ENCODE measurements around the gene LTBR. TPM values are rescaled to one million over a fixed set of nuclear protein-coding genes. Genes with fewer than 3 reads are reported as not detected.

LTBR gene
- polyA plus RNA-seq, 2 of the 4 experiments (the other 2 are of a cell fraction), result 57.3 to 110 TPM

DNA sequence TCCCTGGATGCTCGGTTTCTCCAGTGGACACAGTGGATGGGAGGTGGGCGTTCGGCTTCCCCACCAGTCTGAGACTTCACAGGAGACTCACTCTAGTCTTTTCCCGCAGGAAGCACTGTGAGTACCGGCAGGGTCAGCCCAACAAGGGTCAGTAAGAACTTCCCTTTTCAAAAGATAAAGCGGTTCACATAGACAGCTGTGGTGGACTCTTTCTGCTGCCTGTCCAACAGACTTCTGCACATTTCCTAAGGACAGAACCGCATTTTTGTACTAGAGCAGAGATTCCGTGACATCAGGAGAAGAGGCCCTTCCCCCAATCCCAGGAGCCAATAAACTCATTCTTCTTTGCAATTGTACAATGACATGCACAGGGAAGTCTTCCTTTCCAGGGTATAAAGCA lies 10.4 kb downstream of the LTBR start:
- TF ChIP-seq PHF8 (IDR thresholded peaks at IDR 0.05; ENCODE audit: borderline replicate concordance, low read depth) (no peak), POLR2A (IDR thresholded peaks at IDR 0.05; ENCODE audit: low read length) (no peak), FOXS1 (CRISPR knock-in tag; IDR thresholded peaks at IDR 0.05) (no peak), HOXB13 (CRISPR knock-in tag; IDR thresholded peaks at IDR 0.05; ENCODE audit: low read depth) (no peak), TFCP2L1 (CRISPR knock-in tag; IDR thresholded peaks at IDR 0.05) (no peak), ZFP36 (IDR thresholded peaks at IDR 0.05; ENCODE audit: borderline replicate concordance, partially characterized antibody) (no peak), RCOR1 (IDR thresholded peaks at IDR 0.05; ENCODE audit: low read depth, low read length) (no peak), HDAC2 (IDR thresholded peaks at IDR 0.05) (no peak), CHD4 (IDR thresholded peaks at IDR 0.05; ENCODE audit: borderline replicate concordance) (no peak), MYC (IDR thresholded peaks at IDR 0.05; ENCODE audit: borderline replicate concordance, low read length) (no peak), CHD2 (IDR thresholded peaks at IDR 0.05; ENCODE audit: low read length, partially characterized antibody) (no peak), KDM1A (IDR thresholded peaks at IDR 0.05; ENCODE audit: low read depth) (no peak), ZSCAN20 (CRISPR knock-in tag; IDR thresholded peaks at IDR 0.05) (no peak)
- TF ChIP-seq, protein P1, sequence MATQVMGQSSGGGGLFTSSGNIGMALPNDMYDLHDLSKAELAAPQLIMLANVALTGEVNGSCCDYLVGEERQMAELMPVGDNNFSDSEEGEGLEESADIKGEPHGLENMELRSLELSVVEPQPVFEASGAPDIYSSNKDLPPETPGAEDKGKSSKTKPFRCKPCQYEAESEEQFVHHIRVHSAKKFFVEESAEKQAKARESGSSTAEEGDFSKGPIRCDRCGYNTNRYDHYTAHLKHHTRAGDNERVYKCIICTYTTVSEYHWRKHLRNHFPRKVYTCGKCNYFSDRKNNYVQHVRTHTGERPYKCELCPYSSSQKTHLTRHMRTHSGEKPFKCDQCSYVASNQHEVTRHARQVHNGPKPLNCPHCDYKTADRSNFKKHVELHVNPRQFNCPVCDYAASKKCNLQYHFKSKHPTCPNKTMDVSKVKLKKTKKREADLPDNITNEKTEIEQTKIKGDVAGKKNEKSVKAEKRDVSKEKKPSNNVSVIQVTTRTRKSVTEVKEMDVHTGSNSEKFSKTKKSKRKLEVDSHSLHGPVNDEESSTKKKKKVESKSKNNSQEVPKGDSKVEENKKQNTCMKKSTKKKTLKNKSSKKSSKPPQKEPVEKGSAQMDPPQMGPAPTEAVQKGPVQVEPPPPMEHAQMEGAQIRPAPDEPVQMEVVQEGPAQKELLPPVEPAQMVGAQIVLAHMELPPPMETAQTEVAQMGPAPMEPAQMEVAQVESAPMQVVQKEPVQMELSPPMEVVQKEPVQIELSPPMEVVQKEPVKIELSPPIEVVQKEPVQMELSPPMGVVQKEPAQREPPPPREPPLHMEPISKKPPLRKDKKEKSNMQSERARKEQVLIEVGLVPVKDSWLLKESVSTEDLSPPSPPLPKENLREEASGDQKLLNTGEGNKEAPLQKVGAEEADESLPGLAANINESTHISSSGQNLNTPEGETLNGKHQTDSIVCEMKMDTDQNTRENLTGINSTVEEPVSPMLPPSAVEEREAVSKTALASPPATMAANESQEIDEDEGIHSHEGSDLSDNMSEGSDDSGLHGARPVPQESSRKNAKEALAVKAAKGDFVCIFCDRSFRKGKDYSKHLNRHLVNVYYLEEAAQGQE (IDR thresholded peaks at IDR 0.05), result no peak
- TF ChIP-seq, protein P2, sequence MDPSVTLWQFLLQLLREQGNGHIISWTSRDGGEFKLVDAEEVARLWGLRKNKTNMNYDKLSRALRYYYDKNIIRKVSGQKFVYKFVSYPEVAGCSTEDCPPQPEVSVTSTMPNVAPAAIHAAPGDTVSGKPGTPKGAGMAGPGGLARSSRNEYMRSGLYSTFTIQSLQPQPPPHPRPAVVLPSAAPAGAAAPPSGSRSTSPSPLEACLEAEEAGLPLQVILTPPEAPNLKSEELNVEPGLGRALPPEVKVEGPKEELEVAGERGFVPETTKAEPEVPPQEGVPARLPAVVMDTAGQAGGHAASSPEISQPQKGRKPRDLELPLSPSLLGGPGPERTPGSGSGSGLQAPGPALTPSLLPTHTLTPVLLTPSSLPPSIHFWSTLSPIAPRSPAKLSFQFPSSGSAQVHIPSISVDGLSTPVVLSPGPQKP (IDR thresholded peaks at IDR 0.05; ENCODE audit: low read depth, low read length), result no peak
- TF ChIP-seq, protein P3, sequence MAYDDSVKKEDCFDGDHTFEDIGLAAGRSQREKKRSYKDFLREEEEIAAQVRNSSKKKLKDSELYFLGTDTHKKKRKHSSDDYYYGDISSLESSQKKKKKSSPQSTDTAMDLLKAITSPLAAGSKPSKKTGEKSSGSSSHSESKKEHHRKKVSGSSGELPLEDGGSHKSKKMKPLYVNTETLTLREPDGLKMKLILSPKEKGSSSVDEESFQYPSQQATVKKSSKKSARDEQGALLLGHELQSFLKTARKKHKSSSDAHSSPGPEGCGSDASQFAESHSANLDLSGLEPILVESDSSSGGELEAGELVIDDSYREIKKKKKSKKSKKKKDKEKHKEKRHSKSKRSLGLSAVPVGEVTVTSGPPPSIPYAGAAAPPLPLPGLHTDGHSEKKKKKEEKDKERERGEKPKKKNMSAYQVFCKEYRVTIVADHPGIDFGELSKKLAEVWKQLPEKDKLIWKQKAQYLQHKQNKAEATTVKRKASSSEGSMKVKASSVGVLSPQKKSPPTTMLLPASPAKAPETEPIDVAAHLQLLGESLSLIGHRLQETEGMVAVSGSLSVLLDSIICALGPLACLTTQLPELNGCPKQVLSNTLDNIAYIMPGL (CRISPR knock-in tag; IDR thresholded peaks at IDR 0.05; ENCODE audit: borderline replicate concordance), result no peak
- 95% methylated on average over 8 of the region's 8 CpGs for WGBS (ENCODE audit: missing lambda C conversion rate)
- no peak for DNase-seq (ENCODE audit: low read depth in 1 of 2, low spot score in 1 of 2)
- peak overlapping the region in 1 of 2 experiments; percentile 53; a peak in 1 of 6 replicates for H3K27ac ChIP-seq
- no peaks in the 10 kb centered on the region for H3K9me3 ChIP-seq
- ATAC-seq, result no peak
- ChIA-PET CTCF (interaction anchor here (0.6 to 3.0 kb wide), 5 partner anchors 40 to 272 kb away, joined by 3 to 15 read pairs (median 3); no protein-coding TSS in a partner anchor), POLR2A (interaction anchor here (1.2 to 2.4 kb wide), 3 partner anchors 11 to 58 kb away, joined by 3 to 12 read pairs (median 4); partner anchors contain the start of gene LTBR)
- no peak for FAIRE-seq
- no peak overlapping the region for H3K4me3 ChIP-seq
- peaks cover 39% of the 10 kb centered on the region for H3K4me1 ChIP-seq
- no peak overlapping the region for H3K4me2 ChIP-seq

DNA sequence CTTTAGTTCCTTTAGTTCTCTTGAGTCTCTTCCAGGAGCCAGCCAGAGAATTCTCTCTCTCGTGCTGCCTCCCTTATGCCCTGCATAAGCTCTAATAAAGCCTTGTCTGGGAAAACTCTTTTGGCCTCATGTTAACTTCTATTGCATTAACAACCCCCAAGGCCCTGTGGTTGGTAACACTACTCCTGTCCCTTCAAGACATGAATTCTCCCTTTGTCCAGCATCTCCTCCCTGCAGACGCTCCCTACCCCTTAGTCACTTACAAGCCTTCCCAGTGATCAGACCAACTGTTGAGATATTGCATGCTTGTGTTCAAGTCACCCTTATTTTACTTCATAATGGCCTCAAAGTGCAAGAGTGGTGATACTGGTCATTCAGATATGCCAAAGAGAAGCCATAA lies 12.1 kb downstream of the LTBR start:
- no peak for FAIRE-seq
- H3K27ac ChIP-seq, result no peak overlapping the region
- no peak for ATAC-seq
- peaks cover 26% of the 10 kb centered on the region for H3K4me1 ChIP-seq
- ChIA-PET POLR2A (interaction anchor here (0.6 kb wide), 1 partner anchor 70 kb away, joined by 3 read pairs; no protein-coding TSS in a partner anchor), CTCF (interaction anchor here (0.7 to 1.5 kb wide), 2 partner anchors 69 to 70 kb away, joined by 3 read pairs; no protein-coding TSS in a partner anchor)
- no peak for DNase-seq (ENCODE audit: low read depth in 1 of 2, low spot score in 1 of 2)
- no peaks in the 10 kb centered on the region for H3K9me3 ChIP-seq
- WGBS (ENCODE audit: missing lambda C conversion rate), result 91% methylated on average over 2 of the region's 2 CpGs
- no peak overlapping the region for H3K4me2 ChIP-seq
- no peak for TF ChIP-seq HOXB5 (CRISPR knock-in tag; IDR thresholded peaks at IDR 0.05)
- TF ChIP-seq JUN (IDR thresholded peaks at IDR 0.05), result no peak
- no peak for TF ChIP-seq RFX5 (IDR thresholded peaks at IDR 0.05)
- H3K4me3 ChIP-seq, result no peak overlapping the region

Measured in A549 (cell line).